Activated T-cell treated with anti-CD3 and anti-CD28 coated beads for 4 hours (primary cell): ENCODE results near the gene LMX1B.
"Not testable (repeated sequence)": the region's sequence is repeated elsewhere in the genome, so short reads cannot be mapped to it uniquely, and the experiment has no call there.

Source experiments
- DNase-seq: peaks from one replicate; pipeline ENCODE4 v3.0.0-alpha.2; 2020

Gene LMX1B

GRCh38 chr9:126720661-126721563 is 107.2 kb downstream of the LMX1B start:
- no peak for DNase-seq

- DNase-seq: no peak
These were observed 107.8 kb downstream of the LMX1B start for GRCh38 chr9:126721564-126721981.

GRCh38 chr9:126722252-126722921 is 108.7 kb downstream of the LMX1B start:
- DNase-seq: peak; percentile 93

- peak; percentile 50 for DNase-seq
These were observed 109.4 kb downstream of the LMX1B start for GRCh38 chr9:126722922-126723806.

- DNase-seq: no peak
These were observed 110.1 kb downstream of the LMX1B start for GRCh38 chr9:126723807-126724172.

GRCh38 chr9:126724226-126724625 is 110.5 kb downstream of the LMX1B start:
- no peak for DNase-seq

- not testable (repeated sequence) for DNase-seq
These were observed 111.8 kb downstream of the LMX1B start for GRCh38 chr9:126725485-126725884.

- DNase-seq: not testable (repeated sequence)
These were observed 114.5 kb downstream of the LMX1B start for GRCh38 chr9:126728210-126728609.

GRCh38 chr9:126730592-126730991 is 116.9 kb downstream of the LMX1B start:
- DNase-seq: not testable (repeated sequence)

- DNase-seq: no peak
These were observed 119.3 kb downstream of the LMX1B start for GRCh38 chr9:126733005-126733404.

GRCh38 chr9:126734877-126735276 is 121.1 kb downstream of the LMX1B start:
- DNase-seq: no peak

- DNase-seq: no peak
These were observed 121.8 kb downstream of the LMX1B start for GRCh38 chr9:126735482-126735881.

- no peak for DNase-seq
These were observed 124.8 kb downstream of the LMX1B start for GRCh38 chr9:126738553-126738952.

GRCh38 chr9:126743041-126743440 is 129.3 kb downstream of the LMX1B start:
- no peak for DNase-seq

GRCh38 chr9:126745574-126746411 is 132.1 kb downstream of the LMX1B start:
- no peak for DNase-seq
